SHP77 treated with DMSO at 0.1 percent for 48 hours (cell line): ENCODE data around the gene ATP10A.

Source experiments
- DNase-seq: peaks from one replicate; lab custom pipeline; 2025; lab: John Stamatoyannopoulos, UW

The ATP10A gene

GRCh38 chr15:25739687-25740121 is 123.4 kb downstream of the ATP10A start:
- no peak for DNase-seq

GRCh38 chr15:25738171-25738965 is 124.8 kb downstream of the ATP10A start:
- no peak for DNase-seq

GRCh38 chr15:25737218-25737643 is 125.9 kb downstream of the ATP10A start:
- DNase-seq, result no peak

GRCh38 chr15:25736461-25736860 is 126.7 kb downstream of the ATP10A start:
- DNase-seq, result no peak

- DNase-seq, result no peak
Observed at GRCh38 chr15:25735550-25736384, 127.4 kb downstream of the ATP10A start.

- no peak for DNase-seq
Observed at GRCh38 chr15:25734680-25735355, 128.3 kb downstream of the ATP10A start.

GRCh38 chr15:25733856-25734679 is 129.1 kb downstream of the ATP10A start:
- no peak for DNase-seq

- DNase-seq, result no peak
Observed at GRCh38 chr15:25733036-25733855, 129.9 kb downstream of the ATP10A start.

- no peak for DNase-seq
Observed at GRCh38 chr15:25732191-25732590, 130.9 kb downstream of the ATP10A start.

- DNase-seq, result no peak
Observed at GRCh38 chr15:25731411-25731810, 131.7 kb downstream of the ATP10A start.

- no peak for DNase-seq
Observed at GRCh38 chr15:25730918-25731317, 132.2 kb downstream of the ATP10A start.

GRCh38 chr15:25728816-25729215 is 134.3 kb downstream of the ATP10A start:
- DNase-seq, result no peak

- DNase-seq, result no peak
Observed at GRCh38 chr15:25727867-25728600, 135.1 kb downstream of the ATP10A start.

- DNase-seq, result no peak
Observed at GRCh38 chr15:25727116-25727515, 136.0 kb downstream of the ATP10A start.

- no peak for DNase-seq
Observed at GRCh38 chr15:25725758-25726157, 137.4 kb downstream of the ATP10A start.

GRCh38 chr15:25724899-25725298 is 138.2 kb downstream of the ATP10A start:
- no peak for DNase-seq

- no peak for DNase-seq
Observed at GRCh38 chr15:25721605-25721955, 141.5 kb downstream of the ATP10A start.

- no peak for DNase-seq
Observed at GRCh38 chr15:25719101-25719985, 143.8 kb downstream of the ATP10A start.

GRCh38 chr15:25718597-25718996 is 144.5 kb downstream of the ATP10A start:
- no peak for DNase-seq
